Activated T-helper 1 cell treated with Interleukin-2 at 50 U/mL for 16 hours (primary cell): Measurements from ENCODE around the gene DAAM1.

Experiments
- DNase-seq: peaks from one replicate; pipeline ENCODE4 v3.0.0-alpha.2; 2020; ENCODE audit warnings: low read depth

DAAM1 gene

DNA sequence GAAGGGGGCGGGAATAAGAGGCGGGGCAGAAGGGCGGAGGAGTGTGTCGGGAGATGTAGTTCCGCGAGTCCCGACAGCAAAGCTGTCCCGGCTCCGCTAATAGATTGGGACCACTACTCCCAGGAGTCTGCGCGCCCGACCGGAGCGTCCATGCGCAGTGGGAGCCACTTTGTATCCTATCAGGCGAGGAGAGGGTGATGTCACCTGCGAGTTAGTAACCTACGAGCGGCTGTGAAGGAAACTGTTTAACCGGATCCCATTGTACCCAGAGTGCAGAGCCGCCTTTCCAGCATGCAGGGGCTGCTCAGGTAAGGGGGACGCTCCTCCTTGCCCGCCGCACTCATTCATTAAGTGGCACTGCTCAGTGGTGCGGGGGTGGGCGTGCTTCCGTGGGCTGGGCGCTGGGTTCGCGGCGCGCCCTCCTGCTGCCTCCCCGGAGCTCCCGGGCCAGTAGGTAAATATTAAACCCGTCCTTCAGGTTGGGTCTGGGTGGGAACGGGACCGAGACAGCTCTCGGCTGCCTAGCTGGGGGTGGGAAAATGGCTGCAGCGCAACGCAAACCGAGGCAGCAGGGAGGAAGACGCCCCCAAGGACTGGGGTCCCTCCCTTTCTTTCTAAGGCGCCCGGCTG lies at the start of gene DAAM1:
Gene DAAM1, plus strand, starts transcription at position 207 of the 630 bp plus-strand sequence. CDS start 74,811 bp downstream, outside the sequence.
- peak; percentile 93 for DNase-seq

- no peak for DNase-seq
These were observed 49.1 kb upstream of the DAAM1 start for GRCh38 chr14:59139324-59139723.

- no peak for DNase-seq
These were observed 48.2 kb upstream of the DAAM1 start for GRCh38 chr14:59140106-59140843.

GRCh38 chr14:59146484-59146883 lies 42.0 kb upstream of the DAAM1 start:
- no peak for DNase-seq

GRCh38 chr14:59147007-59147406 lies 41.5 kb upstream of the DAAM1 start:
- no peak for DNase-seq

GRCh38 chr14:59148334-59148900 lies 40.0 kb upstream of the DAAM1 start:
- DNase-seq: no peak

DNA sequence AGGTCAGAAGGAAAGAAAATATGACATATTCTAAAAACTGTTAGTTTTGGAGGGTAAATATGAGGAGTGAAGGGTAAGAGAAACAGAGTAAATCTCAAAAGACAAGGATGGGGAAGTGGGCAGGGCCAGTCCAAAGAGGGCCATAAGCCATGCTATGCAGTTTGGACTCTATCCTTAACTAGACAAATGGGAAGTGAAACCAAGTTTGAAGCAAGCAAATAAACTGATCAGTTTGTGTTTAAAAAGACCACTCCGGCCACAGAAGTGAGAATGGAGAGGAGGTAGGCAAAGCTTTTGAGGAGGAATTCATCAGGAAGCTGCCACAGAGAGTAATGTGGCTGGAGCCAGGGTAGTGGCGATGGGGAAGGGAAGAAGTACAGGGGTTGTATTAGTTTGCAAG lies 37.5 kb upstream of the DAAM1 start:
- no peak for DNase-seq

DNA sequence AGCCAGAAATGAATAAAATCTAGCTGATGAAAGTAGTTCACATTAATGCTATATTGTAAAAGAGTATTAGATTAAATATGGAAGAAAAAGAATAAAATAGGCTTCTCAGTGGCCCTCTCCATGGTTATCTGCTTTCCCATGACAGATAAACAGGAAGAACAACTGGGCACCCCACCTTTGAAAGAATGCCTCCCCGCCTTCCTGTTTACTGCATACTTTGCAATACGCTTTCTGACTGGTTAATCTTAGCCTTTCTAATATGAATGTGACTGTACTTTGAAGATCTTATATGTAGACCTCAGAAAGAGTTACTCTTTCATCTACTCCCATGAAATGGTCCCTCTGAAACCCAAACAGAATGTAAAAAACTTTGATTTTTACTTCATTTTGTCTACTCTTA lies 34.1 kb upstream of the DAAM1 start:
- no peak for DNase-seq

DNA sequence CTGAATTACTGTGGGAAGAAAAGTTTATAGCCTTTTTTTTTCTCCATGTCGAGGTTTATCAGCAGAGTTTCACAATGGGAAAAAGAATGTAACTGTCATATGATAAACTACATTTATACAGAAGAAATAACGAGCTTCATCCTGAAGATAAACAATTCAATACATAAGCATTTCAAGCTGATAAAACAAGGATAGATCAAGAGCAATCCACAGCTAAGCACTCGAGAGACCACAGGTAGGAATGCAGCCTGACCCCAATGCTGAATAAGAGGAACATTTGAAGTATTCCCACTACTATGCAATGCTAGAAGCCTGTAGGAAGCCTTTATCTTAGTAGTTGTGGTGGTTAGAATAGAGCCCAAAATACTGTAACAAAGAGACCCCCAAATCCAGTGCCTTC lies 32.6 kb upstream of the DAAM1 start:
- no peak for DNase-seq

DNA sequence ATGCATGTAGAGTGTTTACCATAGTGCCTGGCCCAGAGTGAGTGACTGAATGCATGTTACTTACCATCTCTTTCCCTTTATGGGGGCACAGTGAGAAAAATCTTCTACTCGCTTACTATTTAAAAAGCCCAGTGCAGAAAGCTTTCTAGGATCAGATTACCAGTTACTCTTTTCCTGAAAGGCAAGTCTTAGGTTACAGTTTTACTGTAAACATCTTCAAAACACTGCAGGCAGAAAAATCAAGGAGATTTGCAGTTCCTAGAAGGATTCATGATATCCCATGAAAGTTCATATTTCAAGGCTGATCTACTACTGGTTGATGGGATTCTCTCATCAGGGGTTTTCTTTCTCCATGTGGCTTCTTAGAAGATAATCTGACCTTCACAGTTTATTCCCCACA lies 29.3 kb upstream of the DAAM1 start:
- DNase-seq: no peak

GRCh38 chr14:59160506-59160905 lies 28.0 kb upstream of the DAAM1 start:
- no peak for DNase-seq

DNA sequence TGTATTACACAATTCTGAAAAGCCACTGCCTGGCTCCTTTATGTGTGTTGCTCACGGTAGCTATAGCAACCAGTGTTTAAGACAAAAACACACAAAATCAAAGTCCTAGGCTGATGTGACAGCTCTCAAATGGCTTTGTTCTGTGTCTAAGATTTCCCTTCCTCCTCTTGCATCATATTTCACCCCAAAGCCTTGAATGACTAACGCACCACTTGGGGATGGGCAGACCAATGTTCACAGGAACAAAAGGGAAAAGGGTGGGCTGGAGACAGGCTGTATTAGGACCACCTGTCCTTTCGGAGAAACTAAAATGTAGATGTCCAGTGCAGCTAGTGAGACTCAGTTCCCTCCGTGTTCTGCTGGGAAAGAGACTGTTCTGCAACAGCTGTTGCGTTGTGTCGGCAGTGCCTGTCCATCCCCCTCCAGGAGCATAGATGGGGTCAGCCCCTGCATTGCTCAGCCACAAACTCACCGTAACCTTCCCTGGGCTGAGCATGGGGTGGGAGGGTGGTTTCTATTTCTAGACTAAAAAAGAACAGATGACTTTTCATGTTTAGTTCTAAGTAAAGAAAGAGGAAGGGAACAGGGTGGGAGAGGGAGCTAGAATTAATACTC lies 26.8 kb upstream of the DAAM1 start:
- DNase-seq: no peak

- DNase-seq: no peak
These were observed 22.2 kb upstream of the DAAM1 start for GRCh38 chr14:59166258-59166657.

- DNase-seq: no peak
These were observed 13.1 kb upstream of the DAAM1 start for GRCh38 chr14:59175404-59175803.

DNA sequence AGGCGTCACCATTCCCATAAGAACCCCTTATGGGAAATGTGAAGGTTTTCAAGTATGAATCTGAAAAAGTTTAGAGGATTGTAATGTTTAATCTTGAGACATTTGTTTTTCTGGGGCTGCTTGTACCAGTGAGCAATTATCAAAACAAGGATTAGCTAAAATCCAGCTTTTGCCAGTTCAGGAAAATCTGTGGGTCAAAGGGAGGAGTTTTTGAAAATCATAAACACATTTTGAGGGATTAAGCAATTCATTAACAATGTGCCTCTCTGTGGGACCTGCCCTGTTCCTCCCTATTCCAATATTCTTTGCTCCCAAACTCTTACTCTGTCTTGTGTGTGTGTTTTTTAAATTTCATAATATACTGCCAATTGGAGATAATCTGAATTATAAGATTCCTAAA lies 11.7 kb upstream of the DAAM1 start:
- no peak for DNase-seq

- DNase-seq: no peak
These were observed 11.2 kb upstream of the DAAM1 start for GRCh38 chr14:59177262-59177661.

- DNase-seq: no peak
These were observed 6.7 kb upstream of the DAAM1 start for GRCh38 chr14:59181791-59182190.

GRCh38 chr14:59182641-59183040 lies 5.8 kb upstream of the DAAM1 start:
- no peak for DNase-seq

GRCh38 chr14:59183150-59183549 lies 5.3 kb upstream of the DAAM1 start:
- no peak for DNase-seq

- DNase-seq: no peak
These were observed 4.1 kb upstream of the DAAM1 start for GRCh38 chr14:59184396-59184795.

DNA sequence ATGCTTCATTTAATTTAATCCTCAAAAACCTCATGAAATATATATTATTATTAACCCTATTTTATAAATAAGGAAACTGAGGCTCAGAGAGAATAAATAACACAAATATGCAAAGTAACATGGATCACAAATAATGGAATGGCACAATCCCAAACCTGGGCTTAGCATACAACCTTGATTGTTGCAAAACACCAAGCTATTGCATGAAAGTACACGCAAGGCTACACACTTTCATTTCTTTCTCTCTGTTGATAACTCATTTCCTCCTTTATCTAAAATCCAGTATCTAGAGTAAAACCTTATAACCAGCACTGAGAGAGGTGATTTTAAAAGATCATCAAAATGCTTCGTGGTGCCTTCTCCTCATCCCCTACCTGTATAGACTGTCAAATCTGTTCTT lies 2.8 kb upstream of the DAAM1 start:
- DNase-seq: no peak

GRCh38 chr14:59186306-59186705 lies 2.2 kb upstream of the DAAM1 start:
- no peak for DNase-seq

DNA sequence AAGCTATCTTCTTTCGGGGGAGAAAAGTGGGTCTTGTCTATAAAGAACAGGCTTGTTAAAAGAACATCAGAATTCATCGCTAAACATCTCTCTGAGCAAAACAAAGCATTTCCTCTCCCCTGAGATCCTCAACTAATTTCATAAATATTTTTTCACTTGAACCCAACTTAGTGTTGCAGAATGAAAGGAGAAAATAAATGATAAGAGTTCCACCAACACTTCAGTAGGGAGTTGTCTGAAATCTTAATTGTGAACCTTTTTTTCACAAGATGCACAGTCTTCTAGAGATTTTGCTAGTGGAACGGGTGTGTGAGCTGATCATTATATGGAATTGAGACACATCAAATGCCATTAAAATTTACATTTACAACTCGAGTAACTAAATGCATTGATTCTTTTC lies 1.3 kb upstream of the DAAM1 start:
- DNase-seq: no peak
